Measurements from ENCODE around the gene ZNF215.
"Not testable (repeated sequence)": the region's sequence is repeated elsewhere in the genome, so short reads cannot be mapped to it uniquely, and the experiment has no call there.

DNA sequence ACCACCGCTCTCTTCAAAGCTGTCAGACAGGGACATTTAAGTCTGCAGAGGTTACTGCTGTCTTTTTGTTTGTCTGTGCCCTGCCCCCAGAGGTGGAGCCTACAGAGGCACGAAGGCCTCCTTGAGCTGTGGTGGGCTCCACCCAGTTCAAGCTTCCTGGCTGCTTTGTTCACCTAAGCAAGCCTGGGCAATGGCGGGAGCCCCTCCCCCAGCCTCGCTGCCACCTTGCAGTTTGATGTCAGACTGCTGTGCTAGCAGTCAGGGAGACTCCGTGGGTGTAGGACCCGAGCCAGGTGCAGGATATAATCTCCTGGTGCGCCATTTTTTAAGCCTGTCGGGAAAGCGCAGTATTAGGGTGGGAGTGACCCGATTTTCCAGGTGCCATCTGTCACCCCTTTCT is 28.0 kb downstream of the ZNF215 start:
- not testable (repeated sequence) for TF ChIP-seq CTCF, POLR2A (IDR thresholded peaks at IDR 0.05)

All from body of pancreas (tissue), 4 donors.